DLD1 (cell line): ENCODE results near the gene NECTIN2.
"Not testable (repeated sequence)": the region's sequence is repeated elsewhere in the genome, so short reads cannot be mapped to it uniquely, and the experiment has no call there.

ENCODE experiments used
- in situ Hi-C: cut with HindIII; loops from 2 replicates; pipeline ENCODE4 v1.10.0; 2017; ENCODE audit warnings: low sequenced_read_pairs

Gene NECTIN2

GRCh38 chr19:44848812-44849447 lies 2.8 kb downstream of the NECTIN2 start:
- in situ Hi-C loops = no loop called here

GRCh38 chr19:44850641-44851109 lies 4.6 kb downstream of the NECTIN2 start:
- in situ Hi-C loops = no loop called here

GRCh38 chr19:44851427-44851826 lies 5.3 kb downstream of the NECTIN2 start:
- in situ Hi-C loops = no loop called here

- in situ Hi-C loops = no loop called here
These were observed 9.5 kb downstream of the NECTIN2 start for GRCh38 chr19:44855606-44856005.

GRCh38 chr19:44856421-44857083 lies 10.5 kb downstream of the NECTIN2 start:
- in situ Hi-C loops = no loop called here

GRCh38 chr19:44857837-44858236 lies 11.7 kb downstream of the NECTIN2 start:
- in situ Hi-C loops = no loop called here

- in situ Hi-C loops = not testable (repeated sequence)
These were observed 15.5 kb downstream of the NECTIN2 start for GRCh38 chr19:44861576-44861975.

- in situ Hi-C loops = no loop called here
These were observed 17.9 kb downstream of the NECTIN2 start for GRCh38 chr19:44863990-44864389.

GRCh38 chr19:44865196-44865767 lies 19.2 kb downstream of the NECTIN2 start:
- in situ Hi-C loops = no loop called here

GRCh38 chr19:44866664-44867063 lies 20.6 kb downstream of the NECTIN2 start:
- in situ Hi-C loops = no loop called here

- in situ Hi-C loops = no loop called here
These were observed 21.5 kb downstream of the NECTIN2 start for GRCh38 chr19:44867578-44867977.

- in situ Hi-C loops = no loop called here
These were observed 23.8 kb downstream of the NECTIN2 start for GRCh38 chr19:44869733-44870470.

GRCh38 chr19:44871809-44872208 lies 25.7 kb downstream of the NECTIN2 start:
- in situ Hi-C loops = no loop called here

- in situ Hi-C loops = no loop called here
These were observed 26.6 kb downstream of the NECTIN2 start for GRCh38 chr19:44872661-44873060.

GRCh38 chr19:44874317-44874716 lies 28.2 kb downstream of the NECTIN2 start:
- in situ Hi-C loops = no loop called here

- in situ Hi-C loops = no loop called here
These were observed 29.8 kb downstream of the NECTIN2 start for GRCh38 chr19:44875666-44876451.

GRCh38 chr19:44876930-44877535 lies 30.9 kb downstream of the NECTIN2 start:
- in situ Hi-C loops = no loop called here

- in situ Hi-C loops = no loop called here
These were observed 32.2 kb downstream of the NECTIN2 start for GRCh38 chr19:44878120-44878865.

- in situ Hi-C loops = no loop called here
These were observed 33.4 kb downstream of the NECTIN2 start for GRCh38 chr19:44879309-44880065.
